Esophagus squamous epithelium (tissue), 4 donors: ENCODE data around the gene DENND1B.

ENCODE experiments used
- CTCF ChIP-seq, 6 experiments: fragments of 450-650 bp in 4 of 6; fragments of 200-600 bp in 2 of 6; sonication (generic) in 2 of 6; IDR thresholded peaks; one replicate each; pipeline ENCODE4 v1.5.1; 2016 to 2019; ENCODE audit warnings: antibody characterized with exemption in 6 of 6, mild to moderate bottlenecking in 4 of 6, moderate library complexity in 4 of 6
- POLR2A ChIP-seq, 4 donors: fragments of 450-650 bp; IDR thresholded peaks; one replicate each; pipeline ENCODE4 v1.6.1; 2017; ENCODE audit warnings: antibody characterized with exemption in 4 of 4, mild to moderate bottlenecking in 4 of 4, moderate library complexity in 3 of 4

- no peak for TF ChIP-seq CTCF (IDR thresholded peaks at IDR 0.05)
- no peak for TF ChIP-seq POLR2A (IDR thresholded peaks at IDR 0.05)
Measured at GRCh38 chr1:197783510-197783948, 8.2 kb upstream of the DENND1B start.
